ENCODE data around the gene LAMP2. TPM values are rescaled to one million over a fixed set of nuclear protein-coding genes. Genes with fewer than 3 reads are reported as not detected.

The LAMP2 gene
- total and polyA plus RNA-seq, 2 experiments from 2014 or later: 24.4 to 40.9 TPM

- Histone ChIP-seq H3K36me3 (ENCODE audit: insufficient read depth) (no peaks in the 10 kb centered on the region), H3F3A (replicated peaks; ENCODE audit: low read depth) (no peaks in the 10 kb centered on the region), H3K27me3 (ENCODE audit: insufficient read depth) (no peaks in the 10 kb centered on the region), H3K4me1 (ENCODE audit: insufficient read depth) (peaks cover 6% of the 10 kb centered on the region; the same call in 1 of the 2 replicates), H3K4me3 (no peak overlapping the region), H4K20me1 (replicated peaks; ENCODE audit: insufficient read depth) (no peaks in the 10 kb centered on the region), H3K9me2 (ENCODE audit: insufficient read depth) (no peaks in the 10 kb centered on the region), H3K27ac (ENCODE audit: low read depth) (no peak overlapping the region), H2AFZ (no peak overlapping the region), H3K79me2 (replicated peaks; ENCODE audit: insufficient read depth) (no peaks in the 10 kb centered on the region), H3K4me2 (no peak overlapping the region)
- H3K36me3 Mint-ChIP-seq (ENCODE audit: low read depth): no peaks in the 10 kb centered on the region
- H3K9me3 Mint-ChIP-seq: no peaks in the 10 kb centered on the region; the same call in 2 of the 3 replicates
- H3K27ac Mint-ChIP-seq: no peak overlapping the region
- H3K4me1 Mint-ChIP-seq: peaks cover 23% of the 10 kb centered on the region
- TF ChIP-seq ZNF114 (CRISPR knock-in tag; IDR thresholded peaks at IDR 0.05) (no peak), STAT1 (IDR thresholded peaks at IDR 0.05; ENCODE audit: unreplicated experiment) (no peak), REST (IDR thresholded peaks at IDR 0.05; ENCODE audit: unreplicated experiment) (no peak), ETS1 (IDR thresholded peaks at IDR 0.05) (no peak)
- no peak overlapping the region for H3K4me3 Mint-ChIP-seq
- H3K27me3 Mint-ChIP-seq (ENCODE audit: insufficient read depth, low read depth, poor library complexity): peaks cover 2% of the 10 kb centered on the region
- DNase-seq (ENCODE audit: low spot score): no peak
- no peak for ATAC-seq
Observed at GRCh38 chrX:120378570-120378969, 90.5 kb downstream of the LAMP2 start.

Small RNA genes within 50 kb of the gene (small RNA-seq; reads per million reads assigned to genes)
- not detected for gene RNU7-37P (ENCODE audit: low replicate concordance)

Other genes with a start within 250 kb of the LAMP2 start
- 14.0 and 14.3 TPM in 2 replicates for gene ZBTB33, start 218.5 kb downstream of the LAMP2 start, total RNA-seq (2014; rRNA removed; shearing (Covaris generic))
- 2.8 and 3.9 TPM in 2 replicates for gene ZBTB33, start 218.5 kb downstream of the LAMP2 start, polyA plus RNA-seq (2016; fragmentation: Nextera tagmentation; extraction: Ambion mirVana)
- 0.16 and 0.28 TPM in 2 replicates for gene TMEM255A, start 157.8 kb downstream of the LAMP2 start, total RNA-seq (2014; rRNA removed; shearing (Covaris generic))
- gene TMEM255A, start 157.8 kb downstream of the LAMP2 start, polyA plus RNA-seq (2016; fragmentation: Nextera tagmentation; extraction: Ambion mirVana): 0.21 and 0.40 TPM in 2 replicates
- gene ATP1B4, start 107.2 kb downstream of the LAMP2 start, total RNA-seq (2014; rRNA removed; shearing (Covaris generic)): not detected in 2 replicates
- gene ATP1B4, start 107.2 kb downstream of the LAMP2 start, polyA plus RNA-seq (2016; fragmentation: Nextera tagmentation; extraction: Ambion mirVana): not detected in 2 replicates
- 42.9 and 44.5 TPM in 2 replicates for gene CUL4B, start 91.7 kb upstream of the LAMP2 start, total RNA-seq (2014; rRNA removed; shearing (Covaris generic))
- gene CUL4B, start 91.7 kb upstream of the LAMP2 start, polyA plus RNA-seq (2016; fragmentation: Nextera tagmentation; extraction: Ambion mirVana): 9.1 and 12.7 TPM in 2 replicates
- gene MCTS1, start 134.8 kb upstream of the LAMP2 start, total RNA-seq (2014; rRNA removed; shearing (Covaris generic)): 33.0 and 34.4 TPM in 2 replicates
- gene MCTS1, start 134.8 kb upstream of the LAMP2 start, polyA plus RNA-seq (2016; fragmentation: Nextera tagmentation; extraction: Ambion mirVana): 55.9 and 58.2 TPM in 2 replicates
- 16.4 and 18.8 TPM in 2 replicates for gene C1GALT1C1, start 160.8 kb upstream of the LAMP2 start, total RNA-seq (2014; rRNA removed; shearing (Covaris generic))
- 13.1 and 16.3 TPM in 2 replicates for gene C1GALT1C1, start 160.8 kb upstream of the LAMP2 start, polyA plus RNA-seq (2016; fragmentation: Nextera tagmentation; extraction: Ambion mirVana)